Measurements from ENCODE around the gene NOC3L. TPM values are rescaled to one million over a fixed set of nuclear protein-coding genes. Genes with fewer than 3 reads are reported as not detected.
A peak's percentile ranks its signal among the peaks of the same experiment; 100 is the strongest.

Gene NOC3L
- total and polyA plus RNA-seq, 5 experiments from 2014 or later, result 10.6 to 24.8 (median 16.0) TPM

DNA sequence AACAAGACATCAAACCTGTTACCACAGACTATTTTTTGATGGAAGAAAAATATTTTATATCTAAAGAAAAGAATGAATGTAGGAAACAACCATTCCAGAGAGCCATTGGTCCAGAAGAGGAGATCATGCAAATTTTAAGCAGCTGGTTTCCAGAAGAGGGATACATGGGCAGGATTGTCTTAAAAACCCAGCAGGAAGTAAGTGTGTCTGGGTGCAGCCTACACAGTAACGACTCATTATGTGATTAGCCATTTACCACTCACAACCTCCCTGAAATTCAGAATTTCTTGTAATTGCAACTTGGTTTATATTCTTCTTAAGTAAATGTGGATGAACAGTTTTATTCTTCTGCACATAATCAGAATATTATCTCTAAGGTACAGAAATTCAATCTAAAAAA lies 46.2 kb downstream of the NOC3L start:
- H3K4me3 Mint-ChIP-seq, result no peak overlapping the region
- no peaks in the 10 kb centered on the region for H3K4me1 Mint-ChIP-seq
- no peaks in the 10 kb centered on the region for H3K9me3 Mint-ChIP-seq
- H3K27ac Mint-ChIP-seq, result no peak overlapping the region
- DNase-seq (no peak), ATAC-seq (no peak)
- H3K27me3 Mint-ChIP-seq, result peaks cover 0 to 7% (median 0%) of the 10 kb centered on the region in 5 donors
- POLR2A ChIA-PET, result interaction anchor here (0.6 kb wide), 1 partner anchor 34 kb away, joined by 3 read pairs; no protein-coding TSS in a partner anchor
- peaks cover 0 to 4% (median 0%) of the 10 kb centered on the region in 3 donors for H3K36me3 Mint-ChIP-seq

GRCh38 chr10:94315975-94316464 lies 46.7 kb downstream of the NOC3L start:
- POLR2A ChIA-PET, result no interaction called here
- peaks cover 0 to 2% (median 0%) of the 10 kb centered on the region in 3 donors for H3K36me3 Mint-ChIP-seq
- H3K4me1 Mint-ChIP-seq, result no peaks in the 10 kb centered on the region
- DNase-seq, result no peak
- H3K4me3 Mint-ChIP-seq, result no peak overlapping the region
- no peak for ATAC-seq
- peaks cover 0 to 7% (median 0%) of the 10 kb centered on the region in 5 donors for H3K27me3 Mint-ChIP-seq
- H3K9me3 Mint-ChIP-seq, result no peaks in the 10 kb centered on the region
- H3K27ac Mint-ChIP-seq, result no peak overlapping the region

- H3K4me3 Mint-ChIP-seq, result no peak overlapping the region
- POLR2A ChIA-PET, result no interaction called here
Observed at GRCh38 chr10:94315024-94315451, 47.7 kb downstream of the NOC3L start.

DNA sequence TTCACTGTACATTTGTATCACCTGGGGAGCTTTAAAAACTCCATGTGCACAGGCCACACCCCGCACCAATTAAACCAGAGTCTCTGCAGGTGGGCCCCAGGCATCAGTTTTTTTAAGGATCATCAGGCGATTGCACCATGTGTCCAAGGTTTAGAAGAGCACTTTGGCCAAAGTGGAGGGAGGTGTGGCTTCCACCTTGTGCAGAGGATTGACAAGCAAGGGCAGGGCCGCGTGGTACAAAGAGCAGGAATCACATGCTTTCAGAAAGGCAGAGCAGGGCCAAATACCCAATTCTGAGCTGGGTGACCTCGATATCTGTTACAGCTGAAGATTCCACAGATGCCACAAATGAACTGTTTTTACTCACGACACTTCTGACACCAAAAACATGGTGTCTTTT lies 52.4 kb downstream of the NOC3L start:
- no peak for ATAC-seq
- peaks cover 17 to 51% (median 28%) of the 10 kb centered on the region in 5 donors for H3K27me3 Mint-ChIP-seq
- no peaks in the 10 kb centered on the region for H3K9me3 Mint-ChIP-seq
- DNase-seq, result no peak
- peaks cover 0 to 3% (median 0%) of the 10 kb centered on the region in 4 donors for H3K4me1 Mint-ChIP-seq
- no peaks in the 10 kb centered on the region for H3K36me3 Mint-ChIP-seq
- no peak overlapping the region for H3K4me3 Mint-ChIP-seq
- H3K27ac Mint-ChIP-seq, result no peak overlapping the region
- POLR2A ChIA-PET, result no interaction called here

More at GRCh38 chr10:94315024-94315451, 47.7 kb downstream of the NOC3L start:
- Mint-ChIP-seq H3K36me3 (no peaks in the 10 kb centered on the region), H3K27ac (no peak overlapping the region), H3K27me3 (peaks cover 0 to 13% (median 4%) of the 10 kb centered on the region in 5 donors), H3K4me1 (no peaks in the 10 kb centered on the region), H3K9me3 (no peaks in the 10 kb centered on the region)
- ATAC-seq (no peak), DNase-seq (no peak)

DNA sequence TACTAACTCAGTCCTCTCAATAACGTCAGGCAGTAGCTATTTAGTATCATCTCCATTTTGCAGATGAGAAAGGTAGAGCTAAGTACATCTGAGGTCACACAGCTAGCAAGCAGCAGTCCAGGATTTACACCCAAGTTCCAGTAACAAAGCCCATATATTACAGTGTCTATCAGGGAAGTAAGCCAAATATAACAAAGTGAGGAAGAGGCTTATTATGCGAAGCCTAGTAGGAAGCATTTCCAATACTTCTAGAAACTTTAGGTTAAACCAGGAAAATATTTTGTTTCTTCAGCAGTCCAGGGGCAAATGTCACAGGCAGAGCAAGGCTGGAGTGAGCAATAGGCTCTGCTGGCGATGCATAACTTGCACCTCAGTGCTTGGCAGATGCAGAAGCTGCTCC lies 53.9 kb downstream of the NOC3L start:
- Mint-ChIP-seq H3K36me3 (no peaks in the 10 kb centered on the region), H3K27me3 (peaks cover 22 to 65% (median 34%) of the 10 kb centered on the region in 5 donors), H3K27ac (no peak overlapping the region), H3K4me3 (no peak overlapping the region), H3K4me1 (peaks cover 0 to 3% (median 0%) of the 10 kb centered on the region in 4 donors), H3K9me3 (no peaks in the 10 kb centered on the region)
- DNase-seq, result no peak
- no peak for ATAC-seq
- POLR2A ChIA-PET, result no interaction called here

GRCh38 chr10:94307046-94307615 lies 55.6 kb downstream of the NOC3L start:
- Mint-ChIP-seq H3K27me3 (peaks cover 29 to 76% (median 42%) of the 10 kb centered on the region in 5 donors), H3K27ac (no peak overlapping the region), H3K4me3 (no peak overlapping the region), H3K9me3 (no peaks in the 10 kb centered on the region), H3K4me1 (peaks cover 0 to 3% (median 0%) of the 10 kb centered on the region in 4 donors), H3K36me3 (no peaks in the 10 kb centered on the region)
- POLR2A ChIA-PET, result no interaction called here
- DNase-seq (no peak), ATAC-seq (no peak)

DNA sequence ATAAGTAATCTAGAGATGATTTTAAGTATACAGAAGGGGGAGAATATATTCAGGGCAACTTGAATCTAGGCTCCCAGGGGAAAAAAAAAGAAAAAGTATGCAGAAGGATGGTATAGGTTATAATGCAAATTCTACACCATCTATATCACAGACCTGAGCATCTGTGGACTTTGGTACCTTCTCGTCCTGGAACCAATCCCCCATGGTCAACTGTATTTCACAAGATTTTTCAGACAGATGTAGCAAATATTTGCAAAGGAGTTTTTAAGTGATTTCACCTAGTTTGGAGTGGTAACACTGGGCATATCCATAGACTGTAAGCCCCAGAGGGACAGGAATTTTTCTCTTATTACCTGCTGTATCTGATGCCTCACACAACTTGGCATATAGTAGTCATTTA lies 58.8 kb downstream of the NOC3L start:
- peaks cover 30 to 71% (median 42%) of the 10 kb centered on the region in 5 donors for H3K27me3 Mint-ChIP-seq
- no peak overlapping the region for H3K4me3 Mint-ChIP-seq
- no peak for DNase-seq
- no peaks in the 10 kb centered on the region for H3K9me3 Mint-ChIP-seq
- H3K4me1 Mint-ChIP-seq, result peaks cover 6 to 12% (median 10%) of the 10 kb centered on the region in 4 donors
- no peak overlapping the region for H3K27ac Mint-ChIP-seq
- POLR2A ChIA-PET, result no interaction called here
- ATAC-seq, result no peak
- no peaks in the 10 kb centered on the region for H3K36me3 Mint-ChIP-seq

DNA sequence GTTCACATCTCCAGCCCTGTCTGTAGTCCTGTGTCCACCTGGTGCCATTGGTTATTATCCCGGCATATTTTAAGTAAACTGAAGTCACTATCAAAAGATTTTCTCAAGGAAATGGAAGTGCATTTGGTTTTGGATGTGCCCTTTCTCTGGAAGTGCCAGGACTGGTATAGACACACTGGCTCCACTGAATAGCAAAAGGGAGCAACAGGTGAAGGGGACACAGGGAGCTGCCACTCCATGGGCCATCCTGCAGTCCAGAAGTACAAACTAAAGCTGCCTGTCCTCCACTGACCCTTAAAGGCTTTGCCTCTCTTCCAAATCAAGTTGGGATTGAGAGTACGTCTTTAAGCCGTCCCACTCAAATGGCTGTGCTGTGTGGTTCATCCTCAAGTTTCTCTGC lies 62.7 kb downstream of the NOC3L start:
- Mint-ChIP-seq H3K4me3 (no peak overlapping the region), H3K36me3 (peaks cover 0 to 4% (median 0%) of the 10 kb centered on the region in 3 donors), H3K9me3 (peaks cover 0 to 4% (median 0%) of the 10 kb centered on the region in 9 donors), H3K27me3 (peaks cover 31 to 69% (median 37%) of the 10 kb centered on the region in 5 donors), H3K27ac (no peak overlapping the region), H3K4me1 (peaks cover 4 to 19% (median 11%) of the 10 kb centered on the region in 4 donors)
- DNase-seq, result no peak
- no peak for ATAC-seq
- POLR2A ChIA-PET, result no interaction called here

DNA sequence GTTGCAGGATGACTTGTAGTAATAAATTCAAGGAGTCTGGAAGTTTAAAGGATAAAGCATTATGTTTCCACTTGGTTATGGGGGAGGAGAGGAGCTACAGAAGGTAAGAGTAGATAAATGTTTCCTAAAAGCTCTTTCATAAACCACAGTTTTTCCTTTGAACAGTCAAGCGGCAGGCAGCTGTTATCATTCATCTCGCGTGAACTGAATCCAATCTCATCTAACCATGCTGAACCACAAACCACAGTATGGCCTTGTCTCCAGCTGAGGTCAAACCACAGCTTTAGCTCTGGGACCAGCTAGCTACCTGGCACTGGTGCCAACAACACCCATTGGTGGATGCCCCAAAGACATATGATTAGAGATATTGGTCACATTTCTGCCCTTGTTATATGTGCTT lies 63.3 kb downstream of the NOC3L start:
- Mint-ChIP-seq H3K4me3 (peak overlapping the region in 1 of 10 donors; percentile 9), H3K36me3 (peaks cover 0 to 4% (median 0%) of the 10 kb centered on the region in 3 donors), H3K4me1 (peaks cover 4 to 19% (median 11%) of the 10 kb centered on the region in 4 donors), H3K9me3 (peaks cover 0 to 4% (median 0%) of the 10 kb centered on the region in 9 donors), H3K27ac (no peak overlapping the region), H3K27me3 (peaks cover 29 to 66% (median 41%) of the 10 kb centered on the region in 5 donors)
- ATAC-seq (peak in 1 of 2 donors; percentile 46), DNase-seq (peak in 1 of 10 donors; percentile 9)
- POLR2A ChIA-PET, result no interaction called here

DNA sequence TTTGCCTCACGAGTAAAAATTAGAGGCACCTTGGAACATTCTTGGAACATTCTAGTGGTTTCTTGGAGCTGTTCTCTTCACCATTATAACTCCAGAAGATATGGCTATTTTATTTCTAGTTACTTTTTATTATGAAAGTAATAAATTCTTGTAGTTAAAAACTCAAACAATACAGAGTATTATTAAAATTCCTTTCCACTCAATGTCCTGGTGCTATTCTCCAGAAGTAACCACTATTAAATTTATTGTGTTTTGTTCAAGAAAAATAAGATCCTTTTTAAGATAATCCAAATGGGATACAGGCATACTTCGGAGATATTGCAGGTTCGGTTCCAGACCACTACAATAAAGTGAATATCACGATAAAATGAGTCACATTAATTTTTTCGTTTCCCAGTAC lies 68.6 kb downstream of the NOC3L start:
- POLR2A ChIA-PET, result no interaction called here
- Mint-ChIP-seq H3K27ac (no peak overlapping the region), H3K27me3 (peaks cover 36 to 68% (median 38%) of the 10 kb centered on the region in 5 donors), H3K4me1 (peaks cover under 1 to 9% (median 3%) of the 10 kb centered on the region in 4 donors), H3K9me3 (peaks cover 0 to 4% (median 0%) of the 10 kb centered on the region in 9 donors), H3K36me3 (peaks cover 0 to 4% (median 0%) of the 10 kb centered on the region in 3 donors), H3K4me3 (no peak overlapping the region)
- DNase-seq (no peak), ATAC-seq (no peak)

DNA sequence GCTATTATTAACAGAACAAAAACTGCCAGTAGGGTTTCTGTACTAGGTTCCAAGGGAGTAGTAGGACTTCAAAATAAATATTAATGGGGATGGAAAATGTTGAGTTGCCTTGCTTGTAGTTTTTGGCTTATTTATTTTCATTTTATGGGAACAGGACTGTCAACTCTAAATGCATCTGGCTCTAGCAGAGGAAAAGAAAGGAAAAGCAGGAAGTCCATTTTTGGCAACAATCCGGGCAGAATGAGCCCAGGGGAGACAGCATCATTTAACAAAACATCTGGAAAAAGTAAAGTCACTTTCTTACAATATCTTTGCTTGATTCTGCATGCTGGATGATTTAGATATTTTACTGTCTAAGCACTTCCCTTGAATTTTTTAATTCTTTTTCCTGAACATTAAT lies 69.4 kb downstream of the NOC3L start:
- ATAC-seq (no peak), DNase-seq (no peak)
- Mint-ChIP-seq H3K36me3 (peaks cover 0 to 4% (median 0%) of the 10 kb centered on the region in 3 donors), H3K27me3 (peaks cover 33 to 60% (median 36%) of the 10 kb centered on the region in 5 donors), H3K9me3 (peaks cover 0 to 4% (median 0%) of the 10 kb centered on the region in 9 donors), H3K4me3 (no peak overlapping the region), H3K27ac (no peak overlapping the region), H3K4me1 (peaks cover 0 to under 1% (median 0%) of the 10 kb centered on the region in 4 donors)
- POLR2A ChIA-PET, result no interaction called here

DNA sequence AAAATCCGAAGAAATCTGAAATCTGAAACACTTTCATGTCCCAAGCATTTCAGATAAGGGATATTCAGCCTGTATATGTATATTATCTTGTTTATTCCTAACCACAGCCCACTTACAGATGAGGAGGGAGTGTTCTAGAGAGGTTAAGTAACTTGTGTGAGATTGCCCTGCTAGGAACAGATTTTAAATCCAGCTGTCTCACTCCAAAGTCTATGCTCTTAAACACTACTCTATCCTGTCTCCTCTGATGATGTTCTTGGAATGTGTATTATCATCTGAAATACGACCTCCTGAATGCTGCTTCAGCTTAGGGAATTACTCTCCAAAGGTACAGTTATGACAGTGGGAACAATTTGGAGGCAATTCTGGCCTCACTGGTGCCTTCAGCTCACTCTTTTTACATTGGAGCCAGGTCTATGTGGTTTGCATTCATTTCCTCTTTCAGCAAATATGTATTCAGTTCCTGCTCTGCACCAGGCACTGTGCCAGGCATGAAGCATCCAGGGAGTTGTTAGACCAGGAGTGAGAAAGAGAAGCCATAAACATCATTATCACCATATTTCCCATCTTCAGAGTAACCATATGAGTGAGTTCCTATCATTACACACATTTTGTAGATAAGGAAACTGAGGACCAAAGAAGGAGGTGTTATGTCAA lies 70.2 kb downstream of the NOC3L start:
- POLR2A ChIA-PET, result no interaction called here
- ATAC-seq (no peak), DNase-seq (no peak)
- Mint-ChIP-seq H3K36me3 (peaks cover 0 to 4% (median 0%) of the 10 kb centered on the region in 3 donors), H3K27me3 (peaks cover 31 to 58% (median 42%) of the 10 kb centered on the region in 5 donors), H3K9me3 (peaks cover 0 to 4% (median 0%) of the 10 kb centered on the region in 9 donors), H3K4me3 (no peak overlapping the region), H3K4me1 (no peaks in the 10 kb centered on the region), H3K27ac (no peak overlapping the region)
